NCI-H2171 treated with DMSO at 0.1 percent for 48 hours (cell line): Measurements from ENCODE around the gene SHISA5.
"Not testable (repeated sequence)": the region's sequence is repeated elsewhere in the genome, so short reads cannot be mapped to it uniquely, and the experiment has no call there.

ENCODE experiments used
- DNase-seq: peaks from one replicate; lab custom pipeline; 2025; lab: John Stamatoyannopoulos, UW

The SHISA5 gene

GRCh38 chr3:48477959-48478520, 25.9 kb downstream of the SHISA5 start:
- DNase-seq, result no peak

GRCh38 chr3:48476426-48477053, 27.4 kb downstream of the SHISA5 start:
- DNase-seq, result no peak

GRCh38 chr3:48475188-48475587, 28.8 kb downstream of the SHISA5 start:
- DNase-seq, result no peak

GRCh38 chr3:48474619-48475018, 29.4 kb downstream of the SHISA5 start:
- no peak for DNase-seq

GRCh38 chr3:48474031-48474430, 29.9 kb downstream of the SHISA5 start:
- not testable (repeated sequence) for DNase-seq

GRCh38 chr3:48473617-48473952, 30.4 kb downstream of the SHISA5 start:
- no peak for DNase-seq

GRCh38 chr3:48472923-48473616, 30.9 kb downstream of the SHISA5 start:
- DNase-seq, result peak; percentile 77

- DNase-seq, result no peak
These were observed 31.4 kb downstream of the SHISA5 start for GRCh38 chr3:48472673-48472922.

GRCh38 chr3:48470286-48470685, 33.7 kb downstream of the SHISA5 start:
- no peak for DNase-seq

- no peak for DNase-seq
These were observed 34.7 kb downstream of the SHISA5 start for GRCh38 chr3:48469046-48469915.

GRCh38 chr3:48468329-48468731, 35.6 kb downstream of the SHISA5 start:
- no peak for DNase-seq

GRCh38 chr3:48467473-48468267, 36.3 kb downstream of the SHISA5 start:
- DNase-seq, result no peak

- DNase-seq, result no peak
These were observed 36.9 kb downstream of the SHISA5 start for GRCh38 chr3:48467110-48467454.

- DNase-seq, result no peak
These were observed 37.4 kb downstream of the SHISA5 start for GRCh38 chr3:48466386-48467109.

GRCh38 chr3:48465531-48466378, 38.2 kb downstream of the SHISA5 start:
- no peak for DNase-seq

- no peak for DNase-seq
These were observed 38.8 kb downstream of the SHISA5 start for GRCh38 chr3:48465237-48465530.

- DNase-seq, result no peak
These were observed 39.2 kb downstream of the SHISA5 start for GRCh38 chr3:48464713-48465221.

GRCh38 chr3:48463703-48464102, 40.3 kb downstream of the SHISA5 start:
- DNase-seq, result no peak

GRCh38 chr3:48461767-48462166, 42.2 kb downstream of the SHISA5 start:
- DNase-seq, result not testable (repeated sequence)

- DNase-seq, result no peak
These were observed 43.5 kb downstream of the SHISA5 start for GRCh38 chr3:48460517-48460902.
